ENCODE data around the gene CENPN. TPM values are rescaled to one million over a fixed set of nuclear protein-coding genes. Genes with fewer than 3 reads are reported as not detected.
A peak's percentile ranks its signal among the peaks of the same experiment; 100 is the strongest.

The CENPN gene
- total and polyA plus RNA-seq, 2 of the 8 experiments (the other 6 are each of a cell fraction or from before 2014, with no cell fraction given) = 32.8 to 67.0 TPM

GRCh38 chr16:81073560-81074330, 66.7 kb downstream of the CENPN start:
- DNase-seq (ENCODE audit: low read depth in 1 of 2, low spot score in 2 of 2) = no peak

More at GRCh38 chr16:81073560-81074330, 66.7 kb downstream of the CENPN start:
- POLR2A ChIA-PET (ENCODE audit: partially characterized antibody) = interaction anchor here (1.0 to 1.4 kb wide), 4 partner anchors 10 to 37 kb away, joined by 3 to 5 read pairs (median 5); no protein-coding TSS in a partner anchor
- H2AFZ ChIP-seq (ENCODE audit: low read length) = no peak overlapping the region
- peaks cover 0 to 2% (median 0%) of the 10 kb centered on the region in 4 experiments; a peak in 3 of 7 replicates for H3K4me1 ChIP-seq (replicated peaks in 1 of 4; ENCODE audit: control insufficient read depth in 3 of 4, insufficient read depth in 4 of 4, low read length in 3 of 4)
- H3K36me3 ChIP-seq (ENCODE audit: control insufficient read depth in 2 of 4, insufficient read depth in 4 of 4, low read length in 3 of 4) = no peaks in the 10 kb centered on the region
- no peaks in the 10 kb centered on the region for H3K9me3 ChIP-seq (ENCODE audit: insufficient read depth in 2 of 2, low read depth in 1 of 2, low read length in 1 of 2)
- no peak overlapping the region for H2BK5ac ChIP-seq (ENCODE audit: low read depth, low read length)
- no peak overlapping the region for H4K8ac ChIP-seq (ENCODE audit: extremely low read depth, insufficient read depth, low read length)
- H3K23me2 ChIP-seq (ENCODE audit: low read depth, low read length) = peaks cover 6% of the 10 kb centered on the region; the same call in 1 of the 2 replicates
- H3K23ac ChIP-seq (ENCODE audit: insufficient read length) = no peak overlapping the region
- no peak overlapping the region for H3K27ac ChIP-seq (ENCODE audit: low read depth, low read length)
- no peak overlapping the region for H3K18ac ChIP-seq (ENCODE audit: extremely low read depth, low read length)
- no peak overlapping the region for H2BK15ac ChIP-seq (ENCODE audit: low read length)
- H3K4ac ChIP-seq (replicated peaks; ENCODE audit: insufficient read length, low read depth, low read length) = no peak overlapping the region
- H3K27me3 ChIP-seq (replicated peaks in 1 of 4; ENCODE audit: control insufficient read depth in 3 of 4, extremely low read depth in 1 of 4, insufficient read depth in 3 of 4, low read length in 3 of 4) = no peaks in the 10 kb centered on the region
- H2BK120ac ChIP-seq (replicated peaks; ENCODE audit: low read depth, low read length) = no peak overlapping the region
- CTCF ChIA-PET (ENCODE audit: partially characterized antibody) = interaction anchor here (0.6 to 1.0 kb wide), 5 partner anchors 12 to 1011 kb away, joined by 3 to 5 read pairs (median 3); partner anchors contain the start of gene ATMIN
- H3K79me1 ChIP-seq (ENCODE audit: low read depth, low read length) = no peaks in the 10 kb centered on the region
- H2AK5ac ChIP-seq (ENCODE audit: low read depth, low read length) = no peak overlapping the region
- TF ChIP-seq BRCA1 (IDR thresholded peaks at IDR 0.05; ENCODE audit: low read depth, low read length) = no peak
- peak; percentile 27 for TF ChIP-seq ASH2L (IDR thresholded peaks at IDR 0.05; ENCODE audit: low read length)
- peak; percentile 87 for TF ChIP-seq TEAD4 (IDR thresholded peaks at IDR 0.05; ENCODE audit: low read depth, low read length)
- TF ChIP-seq SP1 (IDR thresholded peaks at IDR 0.05; ENCODE audit: low read depth, low read length) = peak; percentile 61; the same call in 1 of the 2 replicates
- no peak overlapping the region for H3K9ac ChIP-seq (replicated peaks in 1 of 4; ENCODE audit: extremely low read depth in 1 of 4, low read depth in 3 of 4, low read length in 3 of 4)
- peak overlapping the region; percentile 15 to 25; a peak in 2 of 4 replicates for H3K4me2 ChIP-seq (ENCODE audit: insufficient read depth in 1 of 2, low read depth in 2 of 2, low read length in 2 of 2)
- no peak overlapping the region for H3K14ac ChIP-seq (ENCODE audit: insufficient read length)
- no peak overlapping the region for H2BK12ac ChIP-seq (ENCODE audit: low read depth, low read length)
- no peak overlapping the region for H4K5ac ChIP-seq (ENCODE audit: insufficient read length, low read depth, low read length)
- H3K79me2 ChIP-seq (ENCODE audit: control insufficient read depth in 1 of 2, insufficient read depth in 2 of 2, low read length in 2 of 2) = no peaks in the 10 kb centered on the region
- no peak overlapping the region for H3K4me3 ChIP-seq (ENCODE audit: extremely low read depth in 1 of 4, insufficient read depth in 2 of 4, low read depth in 3 of 4, low read length in 4 of 4)
- 61% methylated on average over 5 of the region's 5 CpGs; no CpG with 5 or more reads in 1 of the 2 experiments for WGBS, 2 experiments (ENCODE audit: extremely low coverage in 1 of 2, insufficient coverage in 1 of 2, insufficient read length in 1 of 2, insufficient replicate concordance in 2 of 2, low coverage in 1 of 2, low lambda C conversion rate in 2 of 2, missing lambda C conversion rate in 1 of 2)
- H4K20me1 ChIP-seq (replicated peaks in 1 of 2; ENCODE audit: control insufficient read depth in 1 of 2, insufficient read depth in 2 of 2, low read length in 2 of 2) = no peaks in the 10 kb centered on the region
- no peak for FAIRE-seq
- H2BK20ac ChIP-seq (ENCODE audit: low read length) = no peak overlapping the region
- H3K56ac ChIP-seq (replicated peaks; ENCODE audit: insufficient read length, low read depth, low read length) = no peak overlapping the region
- H4K91ac ChIP-seq (replicated peaks; ENCODE audit: insufficient read length, low read length) = no peak overlapping the region
